ENCODE measurements around the gene PATE3. TPM values are rescaled to one million over a fixed set of nuclear protein-coding genes. Genes with fewer than 3 reads are reported as not detected.

Gene PATE3
- total RNA-seq: not detected
- polyA plus RNA-seq (2013, experiment 1 of 2): not detected
- not detected for polyA plus RNA-seq (2013, experiment 2 of 2)
- long read RNA-seq, experiment 1: 0 reads
- long read RNA-seq, experiment 2: 0 reads
- long read RNA-seq, experiment 3: 0 reads
- long read RNA-seq, experiment 4: 0 reads

- Histone ChIP-seq H3K9me3 (ENCODE audit: control insufficient read depth, low read length) (no peaks in the 10 kb centered on the region), H3K4me3 (ENCODE audit: low read length) (no peak within 1 kb of the TSS), H3K9ac (ENCODE audit: extremely low read depth, low read length, poor library complexity, severe bottlenecking) (no peak within 1 kb of the TSS), H3K27ac (ENCODE audit: low read depth, low read length) (no peak within 1 kb of the TSS), H3K4me1 (ENCODE audit: control insufficient read depth, insufficient read depth, low read length) (no peaks in the 10 kb centered on the region), H3K36me3 (ENCODE audit: control insufficient read depth, insufficient read depth, low read length) (no peaks in the 10 kb centered on the region), H3K27me3 (ENCODE audit: control insufficient read depth, insufficient read depth, low read length, poor library complexity, severe bottlenecking) (no peaks in the 10 kb centered on the region)
- DNase-seq: no peak
- H3K27me3 Mint-ChIP-seq (ENCODE audit: insufficient read depth): peaks cover 5% of the 10 kb centered on the region
- TF ChIP-seq CTCF (conservative IDR thresholded peaks at IDR 0.05): no peak
- H3K4me3 Mint-ChIP-seq: no peak within 1 kb of the TSS
- H3K27ac Mint-ChIP-seq: no peak within 1 kb of the TSS
- H3K4me1 Mint-ChIP-seq: peaks cover 2% of the 10 kb centered on the region
- H3K9me3 Mint-ChIP-seq: peaks cover 2% of the 10 kb centered on the region
- 82 to 92% methylated on average over 2 of the region's 2 CpGs for WGBS, 2 experiments (ENCODE audit: insufficient coverage in 1 of 2, insufficient read length in 1 of 2)
- no peaks in the 10 kb centered on the region for H3K36me3 Mint-ChIP-seq (ENCODE audit: low read depth)
Observed at GRCh38 chr11:125787827-125788226, at the start of gene PATE3. Gene PATE3, plus strand, starts transcription at chr11:125788127. Its CDS starts 25 bp downstream, at chr11:125788152.

- Mint-ChIP-seq H3K9me3 (no peaks in the 10 kb centered on the region), H3K4me1 (no peaks in the 10 kb centered on the region), H3K36me3 (ENCODE audit: low read depth) (no peaks in the 10 kb centered on the region), H3K4me3 (no peak overlapping the region), H3K27me3 (ENCODE audit: insufficient read depth) (peaks cover 19% of the 10 kb centered on the region), H3K27ac (no peak overlapping the region)
- no peak for DNase-seq
- Histone ChIP-seq H3K4me1 (ENCODE audit: control insufficient read depth, insufficient read depth, low read length) (no peaks in the 10 kb centered on the region), H3K9ac (ENCODE audit: extremely low read depth, low read length, poor library complexity, severe bottlenecking) (no peak overlapping the region), H3K27ac (ENCODE audit: low read depth, low read length) (no peak overlapping the region), H3K4me3 (ENCODE audit: low read length) (no peak overlapping the region), H3K27me3 (ENCODE audit: control insufficient read depth, insufficient read depth, low read length, poor library complexity, severe bottlenecking) (peaks cover 23% of the 10 kb centered on the region), H3K9me3 (ENCODE audit: control insufficient read depth, low read length) (no peaks in the 10 kb centered on the region), H3K36me3 (ENCODE audit: control insufficient read depth, insufficient read depth, low read length) (no peaks in the 10 kb centered on the region)
- TF ChIP-seq CTCF (conservative IDR thresholded peaks at IDR 0.05): no peak
Observed at GRCh38 chr11:125740617-125741016, 47.3 kb upstream of the PATE3 start.

GRCh38 chr11:125743681-125744080 is 44.2 kb upstream of the PATE3 start:
- H3K4me1 ChIP-seq (ENCODE audit: control insufficient read depth, insufficient read depth, low read length): no peaks in the 10 kb centered on the region
- no peaks in the 10 kb centered on the region for H3K4me1 Mint-ChIP-seq
- peaks cover 53% of the 10 kb centered on the region for H3K27me3 ChIP-seq (ENCODE audit: control insufficient read depth, insufficient read depth, low read length, poor library complexity, severe bottlenecking)
- H3K27me3 Mint-ChIP-seq (ENCODE audit: insufficient read depth): peaks cover 15% of the 10 kb centered on the region
- H3K4me3 Mint-ChIP-seq: no peak overlapping the region
- no peak overlapping the region for H3K9ac ChIP-seq (ENCODE audit: extremely low read depth, low read length, poor library complexity, severe bottlenecking)
- H3K27ac Mint-ChIP-seq: no peak overlapping the region
- DNase-seq: no peak
- no peaks in the 10 kb centered on the region for H3K36me3 ChIP-seq (ENCODE audit: control insufficient read depth, insufficient read depth, low read length)
- H3K9me3 Mint-ChIP-seq: no peaks in the 10 kb centered on the region
- no peak for TF ChIP-seq CTCF (conservative IDR thresholded peaks at IDR 0.05)
- H3K4me3 ChIP-seq (ENCODE audit: low read length): no peak overlapping the region
- no peaks in the 10 kb centered on the region for H3K36me3 Mint-ChIP-seq (ENCODE audit: low read depth)
- H3K27ac ChIP-seq (ENCODE audit: low read depth, low read length): no peak overlapping the region
- WGBS, 2 experiments (ENCODE audit: insufficient coverage in 1 of 2, insufficient read length in 1 of 2): 94 to 95% methylated on average over 1 of the region's 1 CpG
- H3K9me3 ChIP-seq (ENCODE audit: control insufficient read depth, low read length): no peaks in the 10 kb centered on the region

All from endodermal cell (in vitro differentiated cells).